Activated T-cell treated with anti-CD3 and anti-CD28 coated beads, Interleukin-2, amount 50 U/mL, for 24 hours (primary cell): ENCODE data around the gene ZNF569.
"Not testable (repeated sequence)": the region's sequence is repeated elsewhere in the genome, so short reads cannot be mapped to it uniquely, and the experiment has no call there.

Experiments used
- DNase-seq: peaks from one replicate; pipeline ENCODE4 v3.0.0-alpha.2; 2020
- H3K27ac Mint-ChIP-seq: 2 replicates; pipeline ENCODE4 v1.8.0; 2020; ENCODE audit warnings: mild to moderate bottlenecking, mixed read lengths
- H3K27me3 Mint-ChIP-seq: 2 replicates; pipeline ENCODE4 v1.8.0; 2020; ENCODE audit warnings: mixed read lengths
- H3K36me3 Mint-ChIP-seq: 2 replicates; pipeline ENCODE4 v1.8.0; 2020; ENCODE audit warnings: low read depth, mixed read lengths
- H3K4me1 Mint-ChIP-seq: 2 replicates; pipeline ENCODE4 v1.8.0; 2020; ENCODE audit warnings: low read depth, mixed read lengths
- H3K4me3 Mint-ChIP-seq: 2 replicates; pipeline ENCODE4 v1.8.0; 2020; ENCODE audit warnings: mild to moderate bottlenecking, moderate library complexity, mixed read lengths
- H3K9me3 Mint-ChIP-seq: 2 replicates; pipeline ENCODE4 v1.8.0; 2020; ENCODE audit warnings: mixed read lengths

ZNF569 gene

DNA sequence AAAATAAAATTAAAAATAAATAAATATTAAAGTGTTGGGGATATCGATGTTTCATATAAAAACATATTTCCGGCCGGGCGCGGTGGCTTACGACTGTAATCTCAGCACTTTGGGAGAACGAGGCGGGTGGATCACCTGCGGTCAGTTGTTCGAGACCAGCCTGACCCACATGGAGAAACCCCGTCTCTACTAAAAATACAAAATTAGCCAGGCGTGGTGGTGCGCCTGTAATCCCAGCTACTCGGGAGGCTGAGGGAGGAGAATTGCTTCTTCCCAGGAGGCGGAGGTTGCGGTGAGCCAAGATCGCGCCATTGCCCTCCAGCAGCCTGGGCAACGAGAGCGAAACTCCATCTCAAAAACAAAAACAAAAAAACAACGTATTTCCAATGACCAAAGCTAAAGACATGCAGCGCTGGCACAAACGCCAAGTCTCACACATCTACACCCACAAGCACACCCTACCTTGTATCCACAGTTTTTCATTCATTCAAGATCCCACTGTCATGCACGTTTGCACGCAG lies 907 bp downstream of the ZNF569 start:
- peaks cover 33% of the 10 kb centered on the region for H3K4me1 Mint-ChIP-seq
- peak overlapping the region; percentile 97 for H3K27ac Mint-ChIP-seq
- no peak for DNase-seq
- H3K27me3 Mint-ChIP-seq, result no peaks in the 10 kb centered on the region
- H3K4me3 Mint-ChIP-seq, result peak overlapping the region; percentile 97
- H3K9me3 Mint-ChIP-seq, result peaks cover 32% of the 10 kb centered on the region
- peaks cover 60% of the 10 kb centered on the region for H3K36me3 Mint-ChIP-seq

DNA sequence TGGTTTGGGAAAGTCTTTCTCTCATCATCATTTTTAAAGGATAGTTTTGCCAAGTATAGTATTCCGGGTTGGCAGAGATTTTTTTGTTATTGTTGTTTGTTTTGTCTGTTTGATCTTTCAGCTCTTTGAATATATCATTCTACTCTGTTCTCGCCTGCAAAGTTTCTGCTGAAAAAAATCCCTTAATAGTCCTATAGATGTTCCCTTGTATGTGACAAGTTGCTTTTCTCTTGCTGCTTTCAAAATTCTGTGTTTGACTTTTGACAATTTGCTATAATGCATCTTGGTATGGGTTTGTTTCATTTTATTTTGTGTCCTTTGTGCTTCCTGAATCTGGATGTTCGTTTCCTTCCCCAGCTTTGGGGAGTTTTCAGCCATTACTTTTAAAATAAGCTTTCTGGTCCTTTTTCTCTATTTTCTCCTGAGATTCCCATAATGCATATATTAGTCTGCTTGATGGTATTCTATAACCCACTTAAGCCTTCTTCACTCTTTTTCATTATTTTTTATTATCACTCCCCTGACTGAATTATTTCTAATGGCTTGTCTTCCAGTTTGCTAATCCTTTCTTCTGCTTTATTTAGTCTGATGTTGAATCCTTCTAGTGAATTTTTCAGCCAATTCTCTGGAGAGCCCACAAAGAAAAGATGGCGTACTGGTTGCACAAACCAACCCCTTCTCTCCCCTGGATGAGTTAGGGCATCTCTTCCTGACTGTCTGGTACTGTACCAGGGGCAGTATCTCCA lies 14.6 kb downstream of the ZNF569 start:
- H3K4me1 Mint-ChIP-seq, result no peaks in the 10 kb centered on the region
- peaks cover 82% of the 10 kb centered on the region for H3K36me3 Mint-ChIP-seq
- H3K4me3 Mint-ChIP-seq, result no peak overlapping the region
- DNase-seq, result no peak
- H3K9me3 Mint-ChIP-seq, result peaks cover 74% of the 10 kb centered on the region
- no peak overlapping the region for H3K27ac Mint-ChIP-seq
- H3K27me3 Mint-ChIP-seq, result no peaks in the 10 kb centered on the region

DNA sequence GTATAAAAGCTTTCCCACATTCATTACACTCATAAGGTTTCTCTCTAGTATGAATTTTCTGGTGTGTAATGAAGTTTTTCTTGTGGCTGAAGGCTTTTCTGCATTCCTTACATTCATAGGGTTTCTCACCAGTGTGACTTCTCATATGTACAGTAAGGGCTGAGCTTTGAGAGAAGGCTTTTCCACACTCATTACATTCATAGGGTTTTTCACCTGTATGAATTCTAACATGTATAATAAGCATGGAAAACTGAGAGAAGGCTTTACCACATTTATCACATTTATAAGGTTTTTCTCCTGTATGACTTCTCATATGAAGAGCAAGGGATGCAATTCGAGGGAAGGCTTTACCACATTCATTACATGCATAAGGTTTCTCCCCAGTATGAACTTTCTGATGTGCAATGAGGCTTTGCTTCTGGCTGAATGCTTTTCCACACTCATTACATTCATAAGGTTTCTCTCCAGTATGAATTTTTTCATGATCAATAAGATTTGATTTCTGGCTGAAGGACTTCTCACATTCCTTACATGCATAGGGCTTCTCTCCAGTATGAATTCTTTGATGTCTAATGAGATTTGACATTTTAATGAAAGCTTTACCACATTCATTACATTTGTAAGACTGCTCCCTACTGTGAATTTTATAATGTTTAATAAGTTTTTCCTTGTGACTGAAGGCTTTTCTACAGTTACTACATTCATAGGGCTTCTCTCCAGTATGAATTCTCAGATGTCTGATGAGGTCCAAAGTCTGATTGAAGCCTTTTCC lies 53.7 kb downstream of the ZNF569 start:
- Mint-ChIP-seq H3K4me1 (no peaks in the 10 kb centered on the region), H3K36me3 (peaks cover 85% of the 10 kb centered on the region), H3K27ac (no peak overlapping the region), H3K27me3 (no peaks in the 10 kb centered on the region), H3K9me3 (peaks cover 48% of the 10 kb centered on the region), H3K4me3 (no peak overlapping the region)
- DNase-seq, result no peak

DNA sequence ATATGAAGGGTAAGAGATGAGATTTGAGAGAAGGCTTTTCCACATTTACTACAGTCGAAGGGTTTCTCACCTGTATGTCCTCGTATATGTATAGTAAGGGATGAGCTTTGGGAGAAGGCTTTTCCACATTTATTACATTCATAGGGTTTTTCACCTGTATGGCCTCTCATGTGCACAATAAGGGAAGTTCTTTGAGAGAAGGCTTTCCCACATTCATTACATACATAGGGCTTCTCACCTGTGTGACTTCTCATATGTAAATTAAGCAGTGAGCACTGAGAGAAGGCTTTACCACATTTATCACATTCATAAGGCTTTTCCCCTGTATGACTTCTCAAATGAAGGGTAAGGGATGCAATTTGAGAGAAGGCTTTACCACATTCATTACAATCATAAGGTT lies 54.5 kb downstream of the ZNF569 start:
- H3K9me3 Mint-ChIP-seq, result peaks cover 50% of the 10 kb centered on the region

DNA sequence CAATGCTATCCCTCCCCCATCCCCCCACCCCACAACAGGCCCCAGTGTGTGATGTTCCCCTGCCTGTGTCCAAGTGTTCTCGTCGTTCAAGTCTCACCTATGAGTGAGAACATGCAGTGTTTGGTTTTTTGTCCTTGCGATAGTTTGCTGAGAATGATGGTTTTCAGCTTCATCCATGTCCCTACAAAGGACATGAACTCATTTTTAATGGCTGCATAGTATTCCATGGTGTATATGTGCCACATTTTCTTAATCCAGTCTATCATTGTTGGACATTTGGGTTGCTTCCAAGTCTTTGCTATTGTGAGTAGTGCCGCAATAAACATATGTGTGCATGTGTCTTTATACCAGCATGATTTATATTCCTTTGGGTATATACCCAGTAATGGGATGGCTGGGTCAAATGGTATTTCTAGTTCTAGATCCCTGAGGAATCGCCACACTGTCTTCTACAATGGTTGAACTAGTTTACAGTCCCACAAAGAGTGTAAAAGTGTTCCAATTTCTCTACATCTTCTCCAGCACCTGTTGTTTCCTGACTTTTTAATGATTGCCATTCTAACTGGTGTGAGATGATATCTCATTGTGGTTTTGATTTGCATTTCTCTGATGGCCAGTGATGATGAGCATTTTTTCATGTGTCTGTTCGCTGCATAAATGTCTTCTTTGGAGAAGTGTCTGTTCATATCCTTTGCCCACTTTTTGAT lies 61.0 kb downstream of the ZNF569 start:
- peaks cover 69% of the 10 kb centered on the region for H3K9me3 Mint-ChIP-seq
- not testable (repeated sequence) for DNase-seq, H3K27ac Mint-ChIP-seq, H3K4me1 Mint-ChIP-seq, H3K27me3 Mint-ChIP-seq, H3K4me3 Mint-ChIP-seq
- H3K36me3 Mint-ChIP-seq, result peaks cover 51% of the 10 kb centered on the region

More for the DNA sequence above, 54.5 kb downstream of the ZNF569 start:
- DNase-seq, result no peak
- Mint-ChIP-seq H3K27me3 (no peaks in the 10 kb centered on the region), H3K27ac (no peak overlapping the region), H3K4me3 (no peak overlapping the region), H3K4me1 (no peaks in the 10 kb centered on the region), H3K36me3 (peaks cover 85% of the 10 kb centered on the region)

DNA sequence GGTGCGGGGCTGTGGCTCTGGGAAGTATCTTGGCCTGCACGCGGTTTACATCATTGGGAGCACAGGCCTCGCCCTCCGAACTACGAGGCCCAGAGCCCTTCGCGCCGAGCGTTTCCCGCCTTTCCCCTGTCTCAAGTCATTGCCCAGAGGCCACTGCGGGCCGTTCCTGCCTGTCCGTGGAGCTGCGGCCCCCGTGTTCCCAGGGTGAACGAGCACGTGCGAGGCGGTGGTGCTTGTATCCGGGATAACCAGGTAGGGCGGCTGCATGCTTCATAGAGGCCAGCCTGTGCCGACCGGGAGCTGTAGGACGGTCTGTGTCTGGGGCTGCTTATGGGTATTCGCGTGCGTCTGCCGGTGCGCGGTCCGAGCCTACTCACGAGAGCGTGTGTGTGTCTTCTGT lies 63.8 kb downstream of the ZNF569 start:
- Mint-ChIP-seq H3K27me3 (no peaks in the 10 kb centered on the region), H3K4me1 (no peaks in the 10 kb centered on the region), H3K9me3 (peaks cover 72% of the 10 kb centered on the region), H3K27ac (no peak overlapping the region), H3K36me3 (peaks cover 38% of the 10 kb centered on the region), H3K4me3 (no peak overlapping the region)
- no peak for DNase-seq

DNA sequence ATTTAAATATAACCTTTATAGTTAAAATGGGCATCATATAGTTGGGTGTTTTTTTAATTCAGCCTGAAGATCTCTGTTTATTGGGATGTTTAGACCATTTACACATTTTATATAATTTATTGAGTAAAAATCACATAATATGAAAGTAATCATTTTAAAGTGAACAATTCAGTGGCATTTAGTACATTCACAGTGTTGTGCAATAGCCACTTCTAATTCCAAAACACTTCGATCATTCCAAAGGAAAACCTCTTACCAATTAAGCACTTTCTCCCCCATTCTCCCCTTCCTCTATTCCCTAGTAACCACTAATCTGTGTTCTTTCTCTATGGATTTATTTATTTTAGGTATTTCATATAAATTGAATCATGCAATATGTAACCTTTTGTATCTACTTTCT lies 66.2 kb downstream of the ZNF569 start:
- Mint-ChIP-seq H3K9me3 (peaks cover 66% of the 10 kb centered on the region), H3K27ac (no peak overlapping the region), H3K36me3 (peaks cover 26% of the 10 kb centered on the region), H3K4me1 (no peaks in the 10 kb centered on the region), H3K4me3 (no peak overlapping the region), H3K27me3 (no peaks in the 10 kb centered on the region)
- no peak for DNase-seq

DNA sequence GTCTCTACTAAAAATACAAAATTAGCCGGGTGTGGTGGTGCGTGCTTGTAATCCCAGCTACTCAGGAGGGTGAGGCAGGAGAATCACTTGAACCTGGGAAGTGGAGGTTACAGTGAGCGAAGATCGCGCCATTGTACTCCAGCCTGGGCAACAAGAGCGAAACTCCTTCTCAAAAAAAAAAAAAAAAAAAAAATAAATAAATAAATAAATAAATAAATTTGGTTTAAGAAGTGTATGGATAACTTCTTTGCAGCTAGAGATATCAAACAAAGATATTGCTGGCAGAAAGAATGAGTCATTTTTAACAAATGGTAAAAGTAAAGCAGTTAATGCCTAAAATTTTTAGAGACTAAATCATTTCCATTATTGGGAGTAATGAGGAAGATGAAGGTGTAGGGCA lies 75.8 kb downstream of the ZNF569 start:
- not testable (repeated sequence) for H3K27me3 Mint-ChIP-seq, H3K4me1 Mint-ChIP-seq, H3K4me3 Mint-ChIP-seq, H3K27ac Mint-ChIP-seq, DNase-seq
- Mint-ChIP-seq H3K9me3 (peaks cover 56% of the 10 kb centered on the region), H3K36me3 (peaks cover 65% of the 10 kb centered on the region)

DNA sequence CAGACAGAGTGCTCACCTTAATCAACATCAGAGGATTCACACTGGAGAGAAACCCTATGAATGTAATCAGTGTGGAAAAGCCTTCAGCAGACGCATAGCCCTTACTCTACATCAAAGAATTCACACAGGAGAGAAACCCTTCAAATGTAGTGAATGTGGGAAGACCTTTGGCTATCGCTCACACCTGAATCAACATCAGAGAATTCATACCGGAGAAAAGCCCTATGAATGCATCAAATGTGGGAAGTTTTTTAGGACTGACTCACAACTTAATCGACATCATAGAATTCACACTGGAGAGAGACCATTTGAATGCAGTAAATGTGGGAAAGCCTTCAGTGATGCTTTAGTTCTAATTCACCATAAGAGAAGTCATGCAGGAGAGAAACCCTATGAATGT lies 78.0 kb downstream of the ZNF569 start:
- DNase-seq, result no peak
- H3K27me3 Mint-ChIP-seq, result no peaks in the 10 kb centered on the region
- peaks cover 57% of the 10 kb centered on the region for H3K9me3 Mint-ChIP-seq
- H3K36me3 Mint-ChIP-seq, result peaks cover 82% of the 10 kb centered on the region
- no peak overlapping the region for H3K27ac Mint-ChIP-seq
- H3K4me3 Mint-ChIP-seq, result no peak overlapping the region
- no peaks in the 10 kb centered on the region for H3K4me1 Mint-ChIP-seq

DNA sequence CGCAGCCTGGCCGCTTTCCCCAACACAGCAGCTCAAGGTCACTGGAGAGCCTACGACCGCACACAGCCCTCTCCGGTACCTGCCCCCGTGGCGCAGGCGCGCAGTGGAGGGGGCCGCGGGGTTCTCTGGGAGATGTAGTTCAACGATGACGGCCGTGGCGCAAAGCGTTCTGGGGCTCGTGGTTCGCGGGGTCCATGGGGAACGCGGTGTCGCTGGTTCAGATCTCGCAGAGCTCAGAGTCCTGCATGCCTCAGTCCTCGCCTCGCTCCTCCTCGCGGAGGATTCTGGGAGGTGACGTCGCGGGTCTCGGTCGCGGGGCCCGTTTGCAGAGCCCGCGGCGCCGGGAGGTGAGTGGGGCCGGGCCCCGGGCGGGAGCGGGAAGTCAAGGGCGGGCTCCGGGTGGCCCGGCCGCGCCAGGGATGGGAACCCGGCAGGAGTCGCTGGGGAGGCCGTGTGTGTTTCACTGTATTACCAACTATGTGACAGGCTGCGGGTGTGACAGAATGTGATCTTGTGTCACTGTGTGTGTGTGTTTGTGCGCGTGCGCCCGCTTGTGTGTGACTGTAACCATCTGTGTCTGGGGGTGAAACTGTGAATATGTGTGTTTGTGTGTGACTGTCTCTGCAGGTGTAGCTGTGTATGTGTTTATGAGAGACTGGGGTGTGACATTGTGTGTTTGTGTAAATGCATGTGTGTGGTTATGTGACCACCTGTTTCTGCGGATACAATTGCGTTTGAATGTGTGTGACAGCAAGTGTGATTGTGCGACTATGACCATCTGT lies 96.2 kb downstream of the ZNF569 start, which contains the start of gene ZNF527:
Gene ZNF527 (plus strand): TSS at position 220 of the 782 bp plus-strand sequence. CDS start 3,100 bp downstream, outside the sequence.
- peak; percentile 97 for DNase-seq
- Mint-ChIP-seq H3K27ac (peak within 1 kb of the TSS; percentile 98), H3K4me3 (peak within 1 kb of the TSS; percentile 97), H3K9me3 (peaks cover 24% of the 10 kb centered on the region), H3K4me1 (peaks cover 23% of the 10 kb centered on the region), H3K27me3 (no peaks in the 10 kb centered on the region), H3K36me3 (peaks cover 25% of the 10 kb centered on the region)

DNA sequence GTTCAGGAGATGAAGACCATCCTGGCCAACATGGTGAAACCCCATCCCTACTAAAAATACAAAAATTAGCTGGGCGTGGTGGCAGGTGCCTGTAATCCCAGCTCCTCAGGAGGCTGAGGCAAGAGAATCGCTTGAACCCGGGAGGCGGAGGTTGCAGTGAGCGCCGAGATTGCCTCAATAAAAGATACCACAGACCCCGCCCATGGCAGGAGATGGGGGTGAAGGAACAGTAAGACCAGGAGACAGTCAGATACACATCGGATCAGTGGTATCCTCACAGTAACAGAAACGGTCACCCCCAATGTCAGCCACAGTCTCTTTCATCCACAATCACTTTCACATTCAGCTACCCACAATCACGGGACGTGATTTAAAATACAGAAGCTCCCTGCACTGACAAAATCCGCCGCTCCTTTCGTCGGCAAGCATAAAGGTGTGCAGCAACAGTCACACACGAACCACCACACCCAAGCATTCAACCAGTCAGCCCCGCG lies 96.8 kb downstream of the ZNF569 start:
- not testable (repeated sequence) for DNase-seq, H3K27me3 Mint-ChIP-seq
- H3K36me3 Mint-ChIP-seq, result peaks cover 29% of the 10 kb centered on the region
- peaks cover 29% of the 10 kb centered on the region for H3K9me3 Mint-ChIP-seq
- peak overlapping the region; percentile 97 for H3K4me3 Mint-ChIP-seq
- peaks cover 23% of the 10 kb centered on the region for H3K4me1 Mint-ChIP-seq
- H3K27ac Mint-ChIP-seq, result peak overlapping the region; percentile 98

DNA sequence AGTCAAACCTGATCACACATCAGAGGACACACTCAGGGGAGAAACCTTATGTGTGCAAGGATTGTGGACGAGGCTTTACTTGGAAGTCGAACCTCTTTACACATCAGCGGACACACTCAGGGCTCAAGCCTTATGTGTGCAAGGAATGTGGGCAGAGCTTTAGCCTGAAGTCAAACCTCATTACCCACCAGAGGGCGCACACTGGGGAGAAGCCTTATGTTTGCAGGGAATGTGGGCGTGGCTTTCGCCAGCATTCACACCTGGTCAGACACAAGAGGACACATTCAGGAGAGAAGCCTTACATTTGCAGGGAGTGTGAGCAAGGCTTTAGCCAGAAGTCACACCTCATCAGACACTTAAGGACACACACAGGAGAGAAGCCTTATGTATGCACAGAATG lies 104.5 kb downstream of the ZNF569 start:
- H3K27me3 Mint-ChIP-seq, result no peaks in the 10 kb centered on the region
- H3K36me3 Mint-ChIP-seq, result peaks cover 80% of the 10 kb centered on the region
- H3K27ac Mint-ChIP-seq, result no peak overlapping the region
- peaks cover 53% of the 10 kb centered on the region for H3K9me3 Mint-ChIP-seq
- no peaks in the 10 kb centered on the region for H3K4me1 Mint-ChIP-seq
- DNase-seq, result no peak
- no peak overlapping the region for H3K4me3 Mint-ChIP-seq

DNA sequence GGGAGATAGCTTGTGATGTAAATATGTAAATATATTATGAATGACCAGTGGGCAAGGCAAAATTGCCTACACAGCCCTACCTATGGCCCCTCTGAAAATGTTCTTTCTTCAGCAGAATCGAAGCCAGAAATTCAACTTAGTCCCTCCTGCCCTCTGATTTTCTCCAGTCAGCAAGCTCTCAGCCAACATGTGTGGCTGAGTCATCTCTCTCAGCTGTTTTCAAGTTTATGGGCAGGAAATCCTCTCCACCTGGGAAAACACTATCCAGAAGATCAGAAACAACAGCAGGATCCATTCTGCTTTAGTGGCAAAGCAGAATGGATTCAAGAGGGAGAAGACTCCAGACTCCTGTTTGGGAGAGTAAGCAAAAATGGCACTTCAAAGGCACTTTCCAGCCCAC lies 105.2 kb downstream of the ZNF569 start:
- DNase-seq, result no peak
- Mint-ChIP-seq H3K9me3 (peaks cover 60% of the 10 kb centered on the region), H3K27ac (no peak overlapping the region), H3K36me3 (peaks cover 87% of the 10 kb centered on the region), H3K4me1 (no peaks in the 10 kb centered on the region), H3K27me3 (no peaks in the 10 kb centered on the region), H3K4me3 (no peak overlapping the region)
